Activated CD8-positive, alpha-beta T cell treated with anti-CD3 and anti-CD28 coated beads, Interleukin-2, amount 10 ng/mL, durations not matched to agents 7 days and 5 days (primary cell): ENCODE measurements around the gene BGN. TPM values are rescaled to one million over a fixed set of nuclear protein-coding genes. Genes with fewer than 3 reads are reported as not detected.
A peak's percentile ranks its signal among the peaks of the same experiment; 100 is the strongest.

ENCODE experiments used
- ATAC-seq: fragments of 150-1000 bp; cut with Tn5 transposase; one replicate; pipeline ENCODE4 v1.10.0; 2021; ENCODE audit warnings: moderate library complexity
- CTCF ChIA-PET: fragments of 350-600 bp; sonication (Branson Sonifier 250); formaldehyde crosslinking; loops from one replicate; lab custom pipeline; 2021; ENCODE audit warnings: antibody characterized with exemption; lab: Charles Lee
- POLR2A ChIA-PET: fragments of 350-600 bp; sonication (Branson Sonifier 250); formaldehyde crosslinking; loops from one replicate; lab custom pipeline; 2021; ENCODE audit warnings: antibody characterized with exemption; lab: Charles Lee
- DNase-seq: peaks from one replicate; pipeline ENCODE4 v3.0.0-alpha.2; 2020
- H3K27ac Mint-ChIP-seq: one replicate; pipeline ENCODE4 v1.8.0; 2021; ENCODE audit warnings: mild to moderate bottlenecking, mixed read lengths
- H3K27me3 Mint-ChIP-seq: one replicate; pipeline ENCODE4 v1.8.0; 2021; ENCODE audit warnings: low read depth, mixed read lengths
- H3K36me3 Mint-ChIP-seq: one replicate; pipeline ENCODE4 v1.8.0; 2021; ENCODE audit warnings: low read depth, mixed read lengths
- H3K4me1 Mint-ChIP-seq: one replicate; pipeline ENCODE4 v1.8.0; 2021; ENCODE audit warnings: low read depth, mixed read lengths
- H3K4me3 Mint-ChIP-seq: one replicate; pipeline ENCODE4 v1.8.0; 2021; ENCODE audit warnings: mild to moderate bottlenecking, mixed read lengths
- H3K9me3 Mint-ChIP-seq: one replicate; pipeline ENCODE4 v1.8.0; 2022; ENCODE audit warnings: mixed read lengths; ENCODE audit not compliant: insufficient read depth
- total RNA-seq, 2 experiments: library from RNA; stranded (reverse); gene quantifications; one replicate each; pipeline ENCODE4 v1.2.3, GENCODE V29; 2021

BGN gene
- total RNA-seq, 2 experiments from 2014 or later = not detected

DNA sequence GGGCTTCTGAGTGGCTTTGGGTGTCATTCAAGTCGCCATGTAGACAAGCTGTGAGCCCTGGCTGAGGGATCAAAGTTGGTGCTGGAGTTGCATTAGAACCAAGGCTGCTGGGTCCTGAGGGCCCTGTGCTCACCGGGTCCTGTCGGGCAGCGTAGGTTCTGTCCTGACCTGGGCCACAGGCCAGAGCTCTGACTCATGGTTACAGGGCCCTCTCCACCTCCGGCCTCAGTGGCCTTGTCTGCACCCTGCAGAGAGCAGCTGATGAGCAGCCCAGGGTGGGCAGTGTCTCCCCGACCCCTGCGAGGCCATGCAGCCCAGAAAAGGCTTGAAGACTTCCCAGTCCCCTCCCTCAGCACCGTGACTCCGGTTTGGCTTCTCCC lies 45.2 kb downstream of the BGN start:
- H3K27me3 Mint-ChIP-seq = no peaks in the 10 kb centered on the region

DNA sequence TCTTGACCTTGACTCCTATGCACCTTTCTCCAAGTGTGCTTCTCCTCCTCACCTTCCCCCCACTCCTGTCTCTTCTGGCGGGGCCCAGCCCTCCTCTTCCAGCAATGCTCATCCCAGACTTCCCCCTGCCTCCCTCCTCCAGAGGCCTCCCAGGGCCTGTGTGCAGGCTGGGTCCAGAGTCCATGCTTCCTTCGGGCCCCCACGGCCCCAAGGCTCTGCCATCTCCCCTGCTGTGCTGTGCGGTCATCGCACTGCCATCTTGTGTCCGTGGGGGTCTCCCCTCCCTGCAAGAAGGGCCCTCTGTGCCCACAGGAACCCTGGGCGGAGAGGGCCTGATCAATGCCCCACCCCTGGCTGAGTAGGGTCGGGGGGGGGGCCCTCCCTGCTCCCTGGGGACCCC lies 49.9 kb downstream of the BGN start:
- Mint-ChIP-seq H3K4me3 (no peak overlapping the region), H3K27ac (no peak overlapping the region), H3K9me3 (no peaks in the 10 kb centered on the region), H3K4me1 (no peaks in the 10 kb centered on the region), H3K27me3 (no peaks in the 10 kb centered on the region), H3K36me3 (no peaks in the 10 kb centered on the region)
- POLR2A ChIA-PET = no interaction called here
- DNase-seq (no peak), ATAC-seq (no peak)
- CTCF ChIA-PET = no interaction called here

More for the DNA sequence above, 45.2 kb downstream of the BGN start:
- Mint-ChIP-seq H3K4me1 (no peaks in the 10 kb centered on the region), H3K36me3 (no peaks in the 10 kb centered on the region), H3K9me3 (no peaks in the 10 kb centered on the region), H3K27ac (no peak overlapping the region), H3K4me3 (no peak overlapping the region)
- no peak for DNase-seq
- no peak for ATAC-seq
- POLR2A ChIA-PET = no interaction called here
- CTCF ChIA-PET = interaction anchor here (1.0 to 4.3 kb wide), 15 partner anchors 10 to 598 kb away, joined by 3 to 48 read pairs (median 5); no protein-coding TSS in a partner anchor

DNA sequence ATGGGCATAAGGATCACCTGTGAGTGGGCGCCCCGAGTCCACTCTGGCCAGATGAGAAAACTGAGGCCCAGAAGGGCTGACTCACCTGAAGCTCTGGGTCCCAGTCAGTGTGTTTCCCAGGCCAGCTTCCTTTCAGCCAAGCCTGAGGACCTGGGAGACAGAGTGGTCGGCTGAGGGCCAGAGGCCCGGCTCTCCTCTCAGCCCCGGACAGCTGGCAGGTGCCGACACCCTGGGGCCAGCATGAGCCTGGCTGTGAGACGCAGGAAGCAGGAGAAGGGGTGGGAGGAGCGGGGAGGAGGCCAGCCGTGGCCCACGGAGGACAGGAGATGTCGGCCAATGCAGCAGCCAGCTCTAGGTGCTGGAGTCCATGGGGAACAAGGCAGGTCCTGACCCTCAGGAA lies 51.6 kb downstream of the BGN start:
- H3K36me3 Mint-ChIP-seq = no peaks in the 10 kb centered on the region
- H3K27ac Mint-ChIP-seq = no peak overlapping the region
- DNase-seq = no peak
- H3K27me3 Mint-ChIP-seq = no peaks in the 10 kb centered on the region
- ChIA-PET CTCF (no interaction called here), POLR2A (no interaction called here)
- no peak for ATAC-seq
- H3K9me3 Mint-ChIP-seq = no peaks in the 10 kb centered on the region
- H3K4me3 Mint-ChIP-seq = no peak overlapping the region
- H3K4me1 Mint-ChIP-seq = no peaks in the 10 kb centered on the region

DNA sequence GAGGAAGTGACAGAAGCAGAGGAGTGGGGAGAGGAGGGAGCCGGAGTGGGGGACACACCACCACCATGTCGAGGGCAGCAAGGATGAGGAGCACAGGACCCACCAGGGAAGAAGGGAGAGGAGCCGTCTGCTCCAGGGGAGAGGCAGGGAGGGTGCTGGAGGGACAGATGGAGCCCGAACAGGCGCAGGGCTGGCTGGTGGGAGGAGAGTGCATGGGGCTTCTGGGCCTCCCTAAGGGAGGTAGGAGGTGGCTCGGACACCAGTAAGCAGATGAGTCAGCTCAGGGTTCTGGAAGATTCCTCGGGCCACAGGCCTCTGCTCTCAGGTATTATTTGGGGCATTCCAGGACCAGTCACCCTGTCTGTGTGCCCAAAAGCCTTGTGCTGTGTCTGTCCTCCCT lies 52.4 kb downstream of the BGN start:
- H3K9me3 Mint-ChIP-seq = no peaks in the 10 kb centered on the region
- no peak for DNase-seq
- no peak for ATAC-seq
- ChIA-PET CTCF (no interaction called here), POLR2A (interaction anchor here (0.6 kb wide), 1 partner anchor 514 kb away, joined by 4 read pairs; no protein-coding TSS in a partner anchor)
- H3K4me3 Mint-ChIP-seq = no peak overlapping the region
- no peaks in the 10 kb centered on the region for H3K27me3 Mint-ChIP-seq
- H3K36me3 Mint-ChIP-seq = no peaks in the 10 kb centered on the region
- H3K27ac Mint-ChIP-seq = no peak overlapping the region
- H3K4me1 Mint-ChIP-seq = no peaks in the 10 kb centered on the region

DNA sequence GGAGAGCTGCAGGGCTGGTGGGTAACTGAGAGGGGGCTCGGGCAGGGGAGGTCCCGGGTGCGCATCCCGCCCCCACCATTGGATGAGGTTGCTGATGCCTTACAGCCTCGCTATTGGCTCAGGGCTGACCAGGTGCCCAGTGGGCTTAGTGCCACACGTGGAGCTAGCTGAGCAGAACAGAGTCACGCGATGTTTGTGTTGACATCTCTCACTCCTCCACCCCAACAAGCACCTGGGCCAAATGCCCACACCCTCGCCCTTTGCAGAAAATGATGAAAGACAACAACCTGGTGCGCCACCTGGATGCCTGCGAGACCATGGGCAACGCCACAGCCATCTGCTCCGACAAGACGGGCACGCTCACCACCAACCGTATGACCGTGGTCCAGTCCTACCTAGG lies 54.5 kb downstream of the BGN start:
- H3K4me1 Mint-ChIP-seq = no peaks in the 10 kb centered on the region
- H3K9me3 Mint-ChIP-seq = no peaks in the 10 kb centered on the region
- CTCF ChIA-PET = interaction anchor here (0.8 kb wide), 1 partner anchor 9 kb away, joined by 4 read pairs; no protein-coding TSS in a partner anchor
- POLR2A ChIA-PET = no interaction called here
- DNase-seq (no peak), ATAC-seq (no peak)
- H3K36me3 Mint-ChIP-seq = no peaks in the 10 kb centered on the region
- H3K27ac Mint-ChIP-seq = no peak overlapping the region
- H3K4me3 Mint-ChIP-seq = no peak overlapping the region
- H3K27me3 Mint-ChIP-seq = no peaks in the 10 kb centered on the region

DNA sequence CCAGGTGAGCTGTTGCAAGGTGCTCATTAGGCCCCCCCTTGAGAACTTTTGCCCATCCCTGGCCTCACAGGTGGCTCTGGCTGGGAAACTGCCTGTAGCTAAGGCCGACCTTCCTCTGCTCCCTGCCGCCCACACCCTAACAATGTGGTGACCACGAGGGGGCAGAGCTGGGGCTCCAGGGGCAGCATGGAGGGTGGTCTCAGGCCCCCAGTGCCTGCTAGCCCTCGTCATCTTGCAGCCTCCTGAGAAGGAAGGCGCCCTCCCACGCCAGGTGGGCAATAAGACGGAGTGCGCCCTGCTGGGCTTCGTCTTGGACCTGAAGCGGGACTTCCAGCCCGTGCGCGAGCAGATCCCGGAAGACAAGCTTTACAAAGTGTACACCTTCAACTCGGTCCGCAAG lies 55.0 kb downstream of the BGN start:
- no peak overlapping the region for H3K4me3 Mint-ChIP-seq
- no peaks in the 10 kb centered on the region for H3K36me3 Mint-ChIP-seq
- no peak overlapping the region for H3K27ac Mint-ChIP-seq
- POLR2A ChIA-PET = no interaction called here
- CTCF ChIA-PET = interaction anchor here (0.8 kb wide), 1 partner anchor 10 kb away, joined by 4 read pairs; no protein-coding TSS in a partner anchor
- H3K27me3 Mint-ChIP-seq = no peaks in the 10 kb centered on the region
- H3K4me1 Mint-ChIP-seq = no peaks in the 10 kb centered on the region
- DNase-seq (no peak), ATAC-seq (no peak)
- no peaks in the 10 kb centered on the region for H3K9me3 Mint-ChIP-seq

DNA sequence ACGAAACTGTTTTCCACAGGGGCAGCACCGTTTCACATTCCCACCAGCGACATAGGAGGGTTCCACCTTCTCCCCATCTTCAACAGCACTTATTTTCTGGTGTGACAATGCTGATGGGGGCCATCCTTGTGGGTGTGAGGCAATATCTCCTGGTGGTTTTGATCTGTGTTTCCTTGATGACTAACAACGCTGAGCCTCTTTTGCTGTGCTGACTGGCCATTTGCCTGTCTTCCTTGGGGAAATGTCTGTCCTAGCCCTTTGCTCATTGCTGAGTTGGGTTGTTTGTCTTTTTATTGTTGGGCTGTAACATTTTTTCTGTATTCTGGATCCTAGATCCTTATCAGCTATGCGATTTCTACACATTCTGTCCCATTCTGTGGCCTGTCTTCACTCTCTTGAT lies 56.4 kb downstream of the BGN start:
- CTCF ChIA-PET = no interaction called here
- no peaks in the 10 kb centered on the region for H3K4me1 Mint-ChIP-seq
- DNase-seq = no peak
- no peaks in the 10 kb centered on the region for H3K27me3 Mint-ChIP-seq
- H3K36me3 Mint-ChIP-seq = no peaks in the 10 kb centered on the region
- ATAC-seq = no peak
- H3K4me3 Mint-ChIP-seq = no peak overlapping the region
- POLR2A ChIA-PET = no interaction called here
- H3K9me3 Mint-ChIP-seq = no peaks in the 10 kb centered on the region
- H3K27ac Mint-ChIP-seq = no peak overlapping the region

DNA sequence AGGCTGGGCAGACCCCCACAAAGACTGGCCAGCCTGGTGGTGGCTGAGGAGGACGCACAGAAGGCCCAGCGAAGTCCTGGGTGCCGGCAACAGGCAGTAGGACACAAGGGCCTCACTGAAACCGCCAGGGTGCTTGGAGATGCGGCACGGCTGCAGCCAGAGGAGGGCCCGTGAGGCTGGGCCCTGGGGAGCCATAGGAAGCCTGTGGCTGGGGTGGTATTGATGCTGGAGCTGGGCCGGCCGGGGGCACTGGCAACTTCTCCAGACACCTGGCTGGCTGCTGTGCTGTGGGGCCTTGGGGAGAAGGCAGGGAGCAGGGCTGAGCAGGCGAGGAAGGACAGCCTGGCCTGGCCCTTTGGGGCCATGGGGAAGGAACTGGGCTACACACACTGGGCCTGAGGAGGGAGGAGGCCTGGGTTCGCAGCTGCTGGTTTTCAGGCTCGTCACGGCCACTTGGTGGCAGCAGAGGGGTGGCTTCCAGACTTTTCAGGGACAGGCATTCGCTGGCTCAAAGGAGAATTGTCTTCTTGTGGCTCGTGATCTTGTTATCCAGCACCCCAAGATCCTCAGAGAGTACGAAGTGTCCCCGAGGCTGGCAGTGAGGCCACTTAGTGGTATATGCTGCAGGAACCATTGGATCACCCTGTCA lies 59.9 kb downstream of the BGN start:
- Mint-ChIP-seq H3K9me3 (no peaks in the 10 kb centered on the region), H3K36me3 (no peaks in the 10 kb centered on the region), H3K4me1 (peaks cover 4% of the 10 kb centered on the region), H3K27me3 (no peaks in the 10 kb centered on the region), H3K4me3 (no peak overlapping the region), H3K27ac (no peak overlapping the region)
- ChIA-PET POLR2A (interaction anchor here (0.8 kb wide), 1 partner anchor 90 kb away, joined by 3 read pairs; no protein-coding TSS in a partner anchor), CTCF (interaction anchor here (0.7 to 2.3 kb wide), 18 partner anchors 11 to 613 kb away, joined by 3 to 16 read pairs (median 4); partner anchors contain the start of gene DUSP9)
- peak; percentile 70 for DNase-seq
- peak; percentile 61 for ATAC-seq

DNA sequence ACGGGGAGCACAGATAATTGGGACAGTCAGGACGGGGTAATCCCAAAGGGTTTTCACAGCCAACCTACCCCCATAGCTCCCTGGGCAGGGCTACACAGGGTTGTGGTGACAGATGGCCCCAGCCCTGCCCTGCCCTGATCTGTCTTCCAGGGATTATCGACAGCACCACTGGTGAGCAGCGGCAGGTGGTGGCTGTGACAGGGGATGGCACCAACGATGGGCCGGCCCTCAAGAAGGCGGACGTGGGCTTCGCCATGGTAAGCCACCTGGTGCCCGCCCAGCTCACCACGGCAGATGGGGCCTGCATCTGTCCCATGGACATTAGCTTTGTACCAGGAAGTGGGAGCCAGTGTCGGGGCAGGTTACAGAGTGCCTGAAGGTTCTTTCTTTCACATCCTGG lies 62.0 kb downstream of the BGN start:
- ChIA-PET POLR2A (no interaction called here), CTCF (interaction anchor here (1.1 to 1.7 kb wide), 2 partner anchors 106 to 111 kb away, joined by 4 read pairs; no protein-coding TSS in a partner anchor)
- H3K36me3 Mint-ChIP-seq = no peaks in the 10 kb centered on the region

DNA sequence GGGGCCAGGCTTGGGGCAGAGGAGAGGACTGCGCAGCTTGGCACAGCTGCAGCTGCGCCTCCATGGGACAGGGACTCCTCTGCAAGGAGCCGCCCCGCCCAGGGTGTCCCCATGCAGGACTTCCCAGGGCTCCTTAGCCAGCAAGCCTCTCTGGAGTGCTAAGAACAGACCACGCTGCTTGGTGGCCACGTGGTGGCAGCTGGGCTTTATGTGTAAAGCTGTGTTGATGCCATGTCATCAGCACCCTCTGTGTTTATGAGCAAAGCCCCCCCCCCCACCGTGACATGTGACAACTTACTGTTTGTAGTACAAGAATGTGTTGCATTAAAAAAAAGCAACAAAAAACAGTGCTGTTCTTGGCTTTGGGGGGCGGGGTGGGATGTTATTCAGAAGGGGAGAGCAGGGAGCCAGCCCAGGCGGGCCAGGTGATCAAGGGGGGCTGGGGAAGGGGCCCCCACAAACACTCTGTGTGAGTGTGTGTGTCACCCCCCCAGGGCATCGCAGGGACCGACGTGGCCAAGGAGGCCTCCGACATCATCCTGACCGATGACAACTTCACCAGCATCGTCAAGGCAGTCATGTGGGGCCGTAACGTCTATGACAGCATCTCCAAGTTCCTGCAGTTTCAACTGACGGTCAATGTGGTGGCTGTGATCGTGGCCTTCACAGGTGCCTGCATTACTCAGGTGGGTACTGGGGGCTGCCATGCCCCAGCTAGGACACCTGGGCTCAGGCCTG lies 63.0 kb downstream of the BGN start:
- no peaks in the 10 kb centered on the region for H3K27me3 Mint-ChIP-seq
- H3K4me3 Mint-ChIP-seq = no peak overlapping the region
- POLR2A ChIA-PET = no interaction called here
- H3K9me3 Mint-ChIP-seq = no peaks in the 10 kb centered on the region
- no peaks in the 10 kb centered on the region for H3K36me3 Mint-ChIP-seq
- H3K4me1 Mint-ChIP-seq = peaks cover 7% of the 10 kb centered on the region
- no peak for ATAC-seq
- no peak for DNase-seq
- H3K27ac Mint-ChIP-seq = no peak overlapping the region
- CTCF ChIA-PET = interaction anchor here (1.7 kb wide), 1 partner anchor 104 kb away, joined by 4 read pairs; no protein-coding TSS in a partner anchor

More for the DNA sequence above, 62.0 kb downstream of the BGN start:
- DNase-seq = no peak
- no peak overlapping the region for H3K27ac Mint-ChIP-seq
- H3K27me3 Mint-ChIP-seq = no peaks in the 10 kb centered on the region
- no peaks in the 10 kb centered on the region for H3K9me3 Mint-ChIP-seq
- H3K4me1 Mint-ChIP-seq = peaks cover 7% of the 10 kb centered on the region
- H3K4me3 Mint-ChIP-seq = no peak overlapping the region
- ATAC-seq = no peak
